ENCODE results near the gene ALDH3A2. TPM values are rescaled to one million over a fixed set of nuclear protein-coding genes. Genes with fewer than 3 reads are reported as not detected.

The ALDH3A2 gene
- total RNA-seq, 1 donor from 2014 or later = 115 TPM

- no peaks in the 10 kb centered on the region for H3K36me3 ChIP-seq
- no peak for DNase-seq
- no peaks in the 10 kb centered on the region for H3K27me3 ChIP-seq (ENCODE audit: low read depth)
- no peaks in the 10 kb centered on the region for H3K9me3 ChIP-seq
- no peak for ATAC-seq
- intact Hi-C loops (cut with DNase I) = no loop called here
- no peaks in the 10 kb centered on the region for H3K4me1 ChIP-seq
- TF ChIP-seq CTCF (IDR thresholded peaks at IDR 0.05) = no peak
- no peak overlapping the region for H3K4me3 ChIP-seq
- no peak overlapping the region for H3K27ac ChIP-seq
Measured at GRCh38 chr17:19713901-19714361, 65.4 kb downstream of the ALDH3A2 start.

- ATAC-seq (no peak), DNase-seq (no peak)
- intact Hi-C loops (cut with DNase I) = no loop called here
- no peak for TF ChIP-seq CTCF (IDR thresholded peaks at IDR 0.05)
- no peak overlapping the region for H3K27ac ChIP-seq
- H3K4me3 ChIP-seq = no peak overlapping the region
- H3K27me3 ChIP-seq (ENCODE audit: low read depth) = no peaks in the 10 kb centered on the region
- no peaks in the 10 kb centered on the region for H3K4me1 ChIP-seq
- no peaks in the 10 kb centered on the region for H3K9me3 ChIP-seq
- no peaks in the 10 kb centered on the region for H3K36me3 ChIP-seq
Measured at GRCh38 chr17:19714542-19715411, 66.2 kb downstream of the ALDH3A2 start.

DNA sequence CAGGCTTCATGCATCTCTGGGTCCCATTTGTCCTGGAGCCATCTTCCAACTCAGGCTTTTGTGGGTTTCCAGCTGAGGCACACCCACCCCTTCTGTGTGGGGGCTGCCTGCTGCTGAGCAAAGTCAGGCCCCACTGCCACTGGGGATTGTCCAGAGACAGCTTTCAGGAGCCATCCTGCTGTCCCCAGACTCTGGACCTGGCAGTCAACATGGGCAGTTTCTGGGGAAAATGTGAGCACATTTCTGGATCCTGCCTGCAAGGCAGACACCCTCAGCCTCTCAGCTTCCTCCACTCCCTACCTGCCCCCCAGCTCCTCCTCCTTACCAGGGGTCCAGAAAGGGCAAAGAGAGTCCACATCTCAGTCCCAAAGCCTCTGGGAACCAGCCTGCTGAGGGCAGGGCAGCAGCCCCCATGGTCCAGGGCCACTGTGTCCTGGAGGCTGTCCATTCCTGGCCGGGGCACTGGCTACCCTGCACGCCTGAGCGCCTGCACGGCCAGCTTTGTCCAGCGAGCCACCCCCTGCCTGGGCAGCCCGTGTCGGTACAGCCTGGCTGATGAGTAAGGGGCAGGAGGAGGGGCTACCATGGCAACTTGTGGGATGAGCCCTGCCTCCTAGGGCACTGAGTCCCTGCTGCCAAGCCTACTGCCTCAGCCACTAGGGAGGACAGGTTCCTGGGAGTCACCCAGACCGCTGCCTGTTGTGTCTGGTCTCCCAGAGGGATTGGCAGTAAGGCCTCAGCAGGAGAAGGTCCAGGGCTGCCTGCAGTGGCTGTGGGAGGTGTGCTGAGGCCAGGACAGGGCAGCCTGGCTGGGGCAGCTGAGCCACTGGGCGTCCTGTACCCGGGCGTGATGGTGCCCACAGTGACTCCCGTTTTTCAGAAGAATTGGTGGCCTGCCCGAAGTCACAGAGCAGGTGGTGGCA, 67.8 kb downstream of the ALDH3A2 start, which contains the start of gene SLC47A2:
Gene SLC47A2, minus strand, starts transcription at position 477 of the 923 bp plus-strand sequence. Its CDS starts 29 bp downstream, at position 448.
- intact Hi-C loops (cut with DNase I) = no loop called here
- TF ChIP-seq CTCF (IDR thresholded peaks at IDR 0.05) = no peak
- Histone ChIP-seq H3K9me3 (no peaks in the 10 kb centered on the region), H3K27me3 (ENCODE audit: low read depth) (no peaks in the 10 kb centered on the region), H3K27ac (no peak within 1 kb of the TSS), H3K36me3 (no peaks in the 10 kb centered on the region), H3K4me1 (peaks cover 10% of the 10 kb centered on the region), H3K4me3 (no peak within 1 kb of the TSS)
- DNase-seq (no peak), ATAC-seq (no peak)

- ATAC-seq = no peak
- H3K27me3 ChIP-seq (ENCODE audit: low read depth) = no peaks in the 10 kb centered on the region
- H3K36me3 ChIP-seq = no peaks in the 10 kb centered on the region
- TF ChIP-seq CTCF (IDR thresholded peaks at IDR 0.05) = no peak
- intact Hi-C loops (cut with DNase I) = no loop called here
- H3K27ac ChIP-seq = no peak overlapping the region
- no peaks in the 10 kb centered on the region for H3K9me3 ChIP-seq
- peaks cover 10% of the 10 kb centered on the region for H3K4me1 ChIP-seq
- no peak overlapping the region for H3K4me3 ChIP-seq
- no peak for DNase-seq
Measured at GRCh38 chr17:19717031-19717360, 68.4 kb downstream of the ALDH3A2 start.

- H3K9me3 ChIP-seq = no peaks in the 10 kb centered on the region
- intact Hi-C loops (cut with DNase I) = no loop called here
- ATAC-seq (no peak), DNase-seq (no peak)
- peaks cover 10% of the 10 kb centered on the region for H3K4me1 ChIP-seq
- no peak overlapping the region for H3K27ac ChIP-seq
- no peak overlapping the region for H3K4me3 ChIP-seq
- no peaks in the 10 kb centered on the region for H3K36me3 ChIP-seq
- no peaks in the 10 kb centered on the region for H3K27me3 ChIP-seq (ENCODE audit: low read depth)
- no peak for TF ChIP-seq CTCF (IDR thresholded peaks at IDR 0.05)
Measured at GRCh38 chr17:19717411-19717908, 68.9 kb downstream of the ALDH3A2 start.
